GM23338 (cell line): ENCODE data around the gene FMN1. TPM values are rescaled to one million over a fixed set of nuclear protein-coding genes. Genes with fewer than 3 reads are reported as not detected.

Experiments
- ATAC-seq: fragments of 200-7000 bp; cut with Tn5 transposase; 3 replicates; pipeline ENCODE4 v1.9.1; 2020
- DNase-seq: peaks from one replicate; pipeline ENCODE4 v3.0.0-alpha.2; 2015; ENCODE audit warnings: low spot score
- H2AFZ ChIP-seq: fragments of 200-600 bp; sonication (generic); 2 replicates; pipeline ENCODE4 v1.8.0; 2016; ENCODE audit warnings: antibody characterized with exemption, mild to moderate bottlenecking, moderate library complexity
- H3F3A ChIP-seq: fragments of 200-600 bp; sonication (generic); replicated peaks from 2 replicates; pipeline ENCODE4 v1.8.0; 2017; ENCODE audit warnings: antibody characterized with exemption, mixed run types, low read depth
- H3K27ac ChIP-seq: fragments of 200-600 bp; sonication (generic); 2 replicates; pipeline ENCODE4 v1.6.1; 2016; ENCODE audit warnings: low read depth
- H3K27me3 ChIP-seq: fragments of 200-600 bp; sonication (generic); 2 replicates; pipeline ENCODE4 v1.8.0; 2016; ENCODE audit warnings: mild to moderate bottlenecking, mixed run types, moderate library complexity; ENCODE audit not compliant: insufficient read depth
- H3K36me3 ChIP-seq: fragments of 200-600 bp; sonication (generic); 2 replicates; pipeline ENCODE4 v1.8.0; 2016; ENCODE audit warnings: mild to moderate bottlenecking; ENCODE audit not compliant: insufficient read depth
- H3K4me1 ChIP-seq: fragments of 200-600 bp; sonication (generic); 2 replicates; pipeline ENCODE4 v1.8.0; 2016; ENCODE audit warnings: mild to moderate bottlenecking, moderate library complexity; ENCODE audit not compliant: insufficient read depth
- H3K4me2 ChIP-seq: fragments of 200-600 bp; sonication (generic); 2 replicates; pipeline ENCODE4 v1.7.1; 2017; ENCODE audit warnings: mixed run types
- H3K4me3 ChIP-seq: fragments of 200-600 bp; sonication (generic); 2 replicates; pipeline ENCODE4 v1.6.1; 2016; ENCODE audit warnings: mixed run types
- H3K79me2 ChIP-seq: fragments of 200-600 bp; sonication (generic); replicated peaks from 2 replicates; pipeline ENCODE4 v1.8.0; 2017; ENCODE audit warnings: mild to moderate bottlenecking; ENCODE audit not compliant: insufficient read depth
- H3K9me2 ChIP-seq: fragments of 200-600 bp; sonication (generic); 2 replicates; pipeline ENCODE4 v1.8.0; 2017; ENCODE audit not compliant: insufficient read depth
- H4K20me1 ChIP-seq: fragments of 200-600 bp; sonication (generic); replicated peaks from 2 replicates; pipeline ENCODE4 v1.8.0; 2017; ENCODE audit warnings: mild to moderate bottlenecking; ENCODE audit not compliant: insufficient read depth
- H3K27ac Mint-ChIP-seq: 2 replicates; pipeline ENCODE4 v1.8.0; 2020; ENCODE audit warnings: inconsistent platforms, mild to moderate bottlenecking, moderate library complexity, mixed read lengths
- H3K27me3 Mint-ChIP-seq: 3 replicates; pipeline ENCODE4 v1.8.0; 2022; ENCODE audit warnings: low read depth, mild to moderate bottlenecking, moderate library complexity, mixed read lengths, inconsistent platforms; ENCODE audit not compliant: insufficient read depth, poor library complexity
- H3K36me3 Mint-ChIP-seq: 3 replicates; pipeline ENCODE4 v1.8.0; 2021; ENCODE audit warnings: low read depth, mild to moderate bottlenecking, inconsistent platforms, moderate library complexity, mixed read lengths
- H3K4me1 Mint-ChIP-seq: 3 replicates; pipeline ENCODE4 v1.8.0; 2020; ENCODE audit warnings: mild to moderate bottlenecking, inconsistent platforms, mixed read lengths
- H3K4me3 Mint-ChIP-seq: 3 replicates; pipeline ENCODE4 v1.8.0; 2021; ENCODE audit warnings: moderate library complexity, mild to moderate bottlenecking, inconsistent platforms, mixed read lengths
- H3K9me3 Mint-ChIP-seq: 3 replicates; pipeline ENCODE4 v1.8.0; 2020; ENCODE audit warnings: moderate library complexity, mild to moderate bottlenecking, inconsistent platforms, mixed read lengths
- CREB1 ChIP-seq: fragments of 250-450 bp; sonication (Bioruptor Pico); IDR thresholded peaks from 2 replicates; pipeline ENCODE4 v1.5.0; 2020; ENCODE audit warnings: low read depth, mild to moderate bottlenecking, moderate library complexity
- CTCF ChIP-seq, 2 experiments: fragments of 200-600 bp in 1 of 2; sonication (generic) in 1 of 2; conservative IDR thresholded peaks; 2 replicates each; pipeline versions ENCODE4 v1.5.1 to v1.6.1; 2016 to 2017; ENCODE audit warnings: antibody characterized with exemption in 2 of 2, low read depth in 2 of 2, mild to moderate bottlenecking in 2 of 2, moderate library complexity in 1 of 2
- EZH2 ChIP-seq: fragments of 200-600 bp; sonication (generic); IDR thresholded peaks from one replicate; pipeline ENCODE4 v1.8.0; 2017; ENCODE audit warnings: antibody characterized with exemption, mild to moderate bottlenecking, low read depth; ENCODE audit not compliant: unreplicated experiment
- EZH2phosphoT487 ChIP-seq: fragments of 200-600 bp; sonication (generic); IDR thresholded peaks from one replicate; pipeline ENCODE4 v1.8.1; 2018; ENCODE audit warnings: antibody characterized with exemption; ENCODE audit not compliant: unreplicated experiment
- JUNB ChIP-seq: IDR thresholded peaks from one replicate; pipeline ENCODE4 v1.6.1; 2016; ENCODE audit warnings: antibody characterized with exemption; ENCODE audit not compliant: unreplicated experiment
- NANOG ChIP-seq: IDR thresholded peaks from 2 replicates; pipeline ENCODE4 v1.6.1; 2016; ENCODE audit warnings: antibody characterized with exemption, borderline replicate concordance
- REST ChIP-seq: IDR thresholded peaks from one replicate; pipeline ENCODE4 v1.6.1; 2018; ENCODE audit warnings: antibody characterized with exemption; ENCODE audit not compliant: unreplicated experiment
- STAT1 ChIP-seq: IDR thresholded peaks from one replicate; pipeline ENCODE4 v1.6.1; 2016; ENCODE audit warnings: antibody characterized with exemption; ENCODE audit not compliant: unreplicated experiment
- ZNF114 ChIP-seq: fragments of 250-450 bp; sonication (Bioruptor Pico); IDR thresholded peaks from 2 replicates; pipeline ENCODE4 v1.5.0; 2020; ENCODE audit warnings: mild to moderate bottlenecking, moderate library complexity
- ZNF331 ChIP-seq: fragments of 250-450 bp; sonication (Bioruptor Pico); IDR thresholded peaks from 2 replicates; pipeline ENCODE4 v1.5.0; 2020; ENCODE audit warnings: low read depth, mild to moderate bottlenecking, moderate library complexity
- polyA plus RNA-seq: library from polyadenylated mRNA; unstranded; fragments of >200 nt; fragmentation: Nextera tagmentation; extraction: Ambion mirVana; gene quantifications from 2 replicates; pipeline ENCODE4 v1.2.1, GENCODE V29; 2016
- total RNA-seq: library from RNA; depleted of rRNA; stranded (reverse); fragments of >200 nt; shearing (Covaris generic); gene quantifications from 2 replicates; pipeline ENCODE4 v1.2.3, GENCODE V29; 2014

Gene FMN1
- total and polyA plus RNA-seq, 2 experiments from 2014 or later = 1.2 to 1.6 TPM

DNA sequence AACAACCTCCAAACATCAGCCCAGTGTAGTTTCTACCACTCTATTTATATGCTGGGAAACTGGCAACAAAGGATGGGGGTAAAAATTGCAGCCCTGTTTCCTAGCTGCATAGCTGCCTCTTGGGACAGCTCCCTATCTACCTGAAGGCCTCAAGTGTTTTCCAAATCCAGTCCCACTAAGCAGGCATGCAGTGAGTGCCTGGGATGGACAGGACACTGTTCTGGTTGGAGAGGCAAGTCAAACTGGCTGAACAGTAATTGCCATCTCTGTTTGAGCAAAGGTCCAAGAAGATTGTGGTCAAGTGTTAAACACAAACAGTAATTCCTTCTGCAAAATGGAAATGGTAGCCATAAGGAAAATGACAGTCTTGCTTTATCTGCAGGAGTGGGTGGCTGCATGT, 125.4 kb downstream of the FMN1 start:
- no peaks in the 10 kb centered on the region for H3K9me3 Mint-ChIP-seq
- Histone ChIP-seq H2AFZ (no peak overlapping the region), H3K36me3 (no peaks in the 10 kb centered on the region), H4K20me1 (no peaks in the 10 kb centered on the region), H3K27me3 (no peaks in the 10 kb centered on the region), H3K4me2 (peak overlapping the region; percentile 77), H3K79me2 (no peaks in the 10 kb centered on the region), H3K4me3 (peak overlapping the region; percentile 44; the same call in 1 of the 2 replicates), H3K27ac (peak overlapping the region; percentile 97), H3F3A (no peaks in the 10 kb centered on the region; the same call in none of the 2 replicates), H3K4me1 (peaks cover 43% of the 10 kb centered on the region), H3K9me2 (0 out of 2 replicates have a peak, but pooled peaks cover 7% of the 10 kb centered on the region)
- no peak for TF ChIP-seq CTCF (conservative IDR thresholded peaks at IDR 0.05; ENCODE audit: low read depth in 2 of 2)
- no peak for TF ChIP-seq REST
- no peak for TF ChIP-seq EZH2
- ATAC-seq = no peak; the same call in 2 of the 3 replicates
- peaks cover 13% of the 10 kb centered on the region for H3K27me3 Mint-ChIP-seq
- peak overlapping the region; percentile 82 for H3K27ac Mint-ChIP-seq
- no peak for DNase-seq
- H3K4me1 Mint-ChIP-seq = peaks cover 47% of the 10 kb centered on the region
- no peaks in the 10 kb centered on the region; the same call in 2 of the 3 replicates for H3K36me3 Mint-ChIP-seq
- H3K4me3 Mint-ChIP-seq = peak overlapping the region; percentile 47; the same call in 1 of the 3 replicates

DNA sequence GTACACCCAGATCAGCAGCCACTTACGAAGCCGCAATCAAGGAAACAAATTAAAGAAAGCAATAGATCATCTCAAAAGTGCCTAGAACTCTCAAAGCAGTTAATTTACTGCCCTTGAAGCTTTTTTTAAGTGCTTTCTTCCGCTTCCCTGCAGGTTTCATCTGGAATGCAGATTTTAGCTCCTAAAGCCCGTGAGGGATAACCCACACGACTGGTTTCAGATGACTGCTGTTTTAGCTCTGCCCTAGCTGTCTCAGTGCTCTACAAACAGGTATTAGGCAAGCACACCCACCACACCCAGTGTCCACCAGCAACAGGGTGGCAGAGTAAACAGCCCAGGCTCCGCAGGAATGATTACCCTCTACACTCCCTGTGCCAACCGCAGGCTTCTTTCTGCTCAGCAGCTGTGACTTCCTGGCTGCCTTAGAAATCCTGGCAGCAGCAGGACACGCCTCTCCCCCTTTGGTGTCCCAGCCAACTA, 126.0 kb downstream of the FMN1 start:
- H4K20me1 ChIP-seq = no peaks in the 10 kb centered on the region
- peak overlapping the region; percentile 97 for H3K27ac ChIP-seq
- H3K27me3 ChIP-seq = no peaks in the 10 kb centered on the region
- ATAC-seq (peak; percentile 81), DNase-seq (peak; percentile 69)
- Mint-ChIP-seq H3K9me3 (no peaks in the 10 kb centered on the region), H3K27me3 (peaks cover 13% of the 10 kb centered on the region), H3K4me1 (peaks cover 47% of the 10 kb centered on the region), H3K36me3 (no peaks in the 10 kb centered on the region; the same call in 2 of the 3 replicates), H3K4me3 (peak overlapping the region; percentile 47), H3K27ac (peak overlapping the region; percentile 82)
- H3K4me1 ChIP-seq = peaks cover 43% of the 10 kb centered on the region
- H3K4me2 ChIP-seq = peak overlapping the region; percentile 77
- H3K9me2 ChIP-seq = 0 out of 2 replicates have a peak, but pooled peaks cover 7% of the 10 kb centered on the region
- no peaks in the 10 kb centered on the region; the same call in none of the 2 replicates for H3F3A ChIP-seq
- H3K4me3 ChIP-seq = peak overlapping the region; percentile 44
- 0 out of 2 replicates have a peak overlapping the region, but pooled peaks have one; percentile 14 for H2AFZ ChIP-seq
- H3K36me3 ChIP-seq = no peaks in the 10 kb centered on the region
- H3K79me2 ChIP-seq = no peaks in the 10 kb centered on the region
- TF ChIP-seq CTCF (conservative IDR thresholded peaks at IDR 0.05; ENCODE audit: low read depth in 2 of 2) (no peak), CREB1 (CRISPR knock-in tag) (no peak), ZNF114 (CRISPR knock-in tag) (no peak), EZH2phosphoT487 (no peak), ZNF331 (CRISPR knock-in tag) (no peak), STAT1 (no peak), REST (no peak), NANOG (no peak; the same call in 1 of the 2 replicates), JUNB (no peak)
